Stimulated activated CD8-positive, alpha-beta memory T cell treated with anti-CD3 and anti-CD28 coated beads, Interleukin-12 subunit alpha, Interleukin-12 subunit beta, amount 100 ng/mL, for 24 hours (primary cell): ENCODE data around the gene NPHS1.

ENCODE experiments used
- DNase-seq: peaks from one replicate; pipeline ENCODE4 v3.0.0-alpha.2; 2020; ENCODE audit errors: extremely low read depth

The NPHS1 gene

GRCh38 chr19:35787227-35787799 is 65.0 kb downstream of the NPHS1 start:
- DNase-seq: no peak

GRCh38 chr19:35786299-35787160 is 65.8 kb downstream of the NPHS1 start:
- DNase-seq: no peak

GRCh38 chr19:35785339-35785627 is 67.0 kb downstream of the NPHS1 start:
- no peak for DNase-seq

GRCh38 chr19:35784503-35785338 is 67.6 kb downstream of the NPHS1 start:
- no peak for DNase-seq

GRCh38 chr19:35783469-35784434 is 68.6 kb downstream of the NPHS1 start:
- DNase-seq: no peak

- DNase-seq: no peak
Observed at GRCh38 chr19:35782589-35782988, 69.7 kb downstream of the NPHS1 start.

- DNase-seq: no peak
Observed at GRCh38 chr19:35781650-35782049, 70.7 kb downstream of the NPHS1 start.

GRCh38 chr19:35780717-35781116 is 71.6 kb downstream of the NPHS1 start:
- no peak for DNase-seq

GRCh38 chr19:35780058-35780457 is 72.2 kb downstream of the NPHS1 start:
- no peak for DNase-seq

GRCh38 chr19:35779033-35779432 is 73.3 kb downstream of the NPHS1 start:
- no peak for DNase-seq

GRCh38 chr19:35777961-35778360 is 74.3 kb downstream of the NPHS1 start:
- no peak for DNase-seq

- no peak for DNase-seq
Observed at GRCh38 chr19:35777086-35777841, 75.0 kb downstream of the NPHS1 start.

- DNase-seq: no peak
Observed at GRCh38 chr19:35776102-35776788, 76.1 kb downstream of the NPHS1 start.
